Keratinocyte (primary cell): Measurements from ENCODE around the gene ZNF605. TPM values are rescaled to one million over a fixed set of nuclear protein-coding genes. Genes with fewer than 3 reads are reported as not detected.

ENCODE experiments used
- DNase-seq: peaks from one replicate; pipeline ENCODE4 v3.0.0-alpha.2; 2011; ENCODE audit warnings: low read depth, missing footprints, low spot score
- FAIRE-seq: peaks from 2 replicates; lab custom pipeline; 2011; peaks lifted over from hg19 to GRCh38; lab: Jason Lieb, UNC
- H2AFZ ChIP-seq: 2 replicates; pipeline ENCODE4 v1.6.0; 2012; ENCODE audit warnings: low read length, control low read depth, inconsistent platforms; ENCODE audit not compliant: control insufficient read depth
- H3K27ac ChIP-seq: 2 replicates; pipeline ENCODE4 v1.5.1; 2011; ENCODE audit warnings: low read length; ENCODE audit not compliant: control insufficient read depth, insufficient read depth
- H3K27me3 ChIP-seq: 3 replicates; pipeline ENCODE4 v1.6.0; 2011; ENCODE audit warnings: low read length; ENCODE audit not compliant: control insufficient read depth, insufficient read depth; ENCODE audit errors: extremely low read depth
- H3K36me3 ChIP-seq, 2 experiments: 2 replicates in 1 of 2; 3 replicates in 1 of 2; pipeline ENCODE4 v1.5.1; 2011; ENCODE audit warnings: low read length in 2 of 2, mild to moderate bottlenecking in 1 of 2; ENCODE audit not compliant: control insufficient read depth in 2 of 2, insufficient read depth in 2 of 2; ENCODE audit errors: extremely low read depth in 1 of 2
- H3K4me1 ChIP-seq: 3 replicates; pipeline ENCODE4 v1.5.1; 2011; ENCODE audit warnings: low read length; ENCODE audit not compliant: control insufficient read depth, insufficient read depth; ENCODE audit errors: extremely low read depth
- H3K4me2 ChIP-seq: 3 replicates; pipeline ENCODE4 v1.6.0; 2011; ENCODE audit warnings: low read depth, low read length; ENCODE audit not compliant: control insufficient read depth, insufficient read depth; ENCODE audit errors: extremely low read depth
- H3K4me3 ChIP-seq, 3 experiments: fragments of 200-600 bp in 1 of 3; sonication (generic) in 1 of 3; 2 replicates in 2 of 3; 3 replicates in 1 of 3; pipeline ENCODE4 v1.5.1; 2011 to 2016; ENCODE audit warnings: low read length in 3 of 3, mild to moderate bottlenecking in 3 of 3, control low read depth in 2 of 3, inconsistent platforms in 1 of 3, low read depth in 1 of 3, mixed read lengths in 1 of 3, mixed run types in 1 of 3, moderate library complexity in 1 of 3; ENCODE audit not compliant: control insufficient read depth in 2 of 3, insufficient read depth in 2 of 3; ENCODE audit errors: extremely low read depth in 1 of 3
- H3K79me2 ChIP-seq: 2 replicates; pipeline ENCODE4 v1.6.0; 2012; ENCODE audit warnings: low read length; ENCODE audit not compliant: control insufficient read depth, insufficient read depth
- H3K9ac ChIP-seq: 3 replicates; pipeline ENCODE4 v1.6.0; 2011; ENCODE audit warnings: low read length; ENCODE audit not compliant: control insufficient read depth, insufficient read depth; ENCODE audit errors: extremely low read depth
- H3K9me1 ChIP-seq: 3 replicates; pipeline ENCODE4 v1.6.0; 2011; ENCODE audit warnings: low read length; ENCODE audit not compliant: control insufficient read depth, insufficient read depth; ENCODE audit errors: extremely low read depth
- H3K9me3 ChIP-seq: 2 replicates; pipeline ENCODE4 v1.5.1; 2012; ENCODE audit warnings: low read depth, low read length; ENCODE audit not compliant: control insufficient read depth
- H4K20me1 ChIP-seq: 3 replicates; pipeline ENCODE4 v1.6.0; 2011; ENCODE audit warnings: low read length; ENCODE audit not compliant: control insufficient read depth, insufficient read depth; ENCODE audit errors: extremely low read depth
- CTCF ChIP-seq, 3 experiments: IDR thresholded peaks in 1 of 3; conservative IDR thresholded peaks in 1 of 3; optimal IDR thresholded peaks in 1 of 3; 2 replicates in 2 of 3; 3 replicates in 1 of 3; pipeline versions ENCODE3 to v1.5.1; 2011; ENCODE audit warnings: low read length in 3 of 3, mild to moderate bottlenecking in 3 of 3, moderate library complexity in 2 of 3, control low read depth in 1 of 3, inconsistent platforms in 1 of 3; ENCODE audit not compliant: insufficient read depth in 2 of 3; ENCODE audit errors: extremely low read depth in 1 of 3
- EZH2 ChIP-seq: IDR thresholded peaks from one replicate; pipeline ENCODE4 v1.6.1; 2012; ENCODE audit warnings: inconsistent platforms, mild to moderate bottlenecking, low read length, moderate library complexity
- dilution Hi-C: fragments of 300-500 bp; cut with MboI; formaldehyde crosslinking; loops from one replicate; pipeline ENCODE4 v1.7.0; 2020; ENCODE audit warnings: low sequenced_read_pairs; ENCODE audit not compliant: extremely low pct_ligation_motif_present
- polyA plus RNA-seq, 5 experiments: library from polyadenylated mRNA; depleted of rRNA in 3 of 5; stranded (reverse) in 3 of 5; stranded (forward) in 1 of 5; unstranded in 1 of 5; fragments of >200 nt; gene quantifications; 1 replicate in 1 of 5; 2 replicates in 3 of 5; 3 replicates in 1 of 5; pipeline versions ENCODE4 v1.2.1 to v1.2.3, GENCODE V29; 2011 to 2012; ENCODE audit warnings: missing spikeins in 2 of 5, low read depth in 1 of 5, low replicate concordance in 1 of 5

ZNF605 gene
- polyA plus RNA-seq, 1 donor (not counting 4 experiments of a cell fraction or from before 2014, with no cell fraction given) = 12.5 TPM

- no peak overlapping the region for H3K27ac ChIP-seq
- peaks cover 58% of the 10 kb centered on the region for H3K79me2 ChIP-seq
- H3K9me1 ChIP-seq = no peaks in the 10 kb centered on the region
- no peaks in the 10 kb centered on the region for H4K20me1 ChIP-seq
- dilution Hi-C loops = no loop called here
- no peak for TF ChIP-seq CTCF (optimal IDR thresholded peaks at IDR 0.05 in 1 of 3, IDR thresholded peaks at IDR 0.05 in 1 of 3, conservative IDR thresholded peaks at IDR 0.05 in 1 of 3; ENCODE audit: extremely low read depth in 1 of 3, insufficient read depth in 2 of 3, low read length in 3 of 3)
- no peak for TF ChIP-seq EZH2
- H3K9me3 ChIP-seq = peaks cover 23% of the 10 kb centered on the region
- H3K27me3 ChIP-seq = no peaks in the 10 kb centered on the region
- no peak for DNase-seq
- no peak overlapping the region for H3K4me3 ChIP-seq
- FAIRE-seq = no peak
- H3K36me3 ChIP-seq = peaks cover 0 to 2% of the 10 kb centered on the region in 2 experiments
- no peak overlapping the region for H3K4me2 ChIP-seq
- no peak overlapping the region for H3K9ac ChIP-seq
- H3K4me1 ChIP-seq = peaks cover 7% of the 10 kb centered on the region
- no peak overlapping the region for H2AFZ ChIP-seq
Observed at GRCh38 chr12:132953771-132954170, 2.3 kb downstream of the ZNF605 start.

- TF ChIP-seq EZH2 (no peak), CTCF (optimal IDR thresholded peaks at IDR 0.05 in 1 of 3, IDR thresholded peaks at IDR 0.05 in 1 of 3, conservative IDR thresholded peaks at IDR 0.05 in 1 of 3; ENCODE audit: extremely low read depth in 1 of 3, insufficient read depth in 2 of 3, low read length in 3 of 3) (no peak)
- Histone ChIP-seq H3K9me1 (no peaks in the 10 kb centered on the region), H3K79me2 (peaks cover 63% of the 10 kb centered on the region), H3K9ac (no peak overlapping the region), H3K9me3 (peaks cover 28% of the 10 kb centered on the region), H3K4me2 (no peak overlapping the region), H4K20me1 (no peaks in the 10 kb centered on the region), H3K36me3 (peaks cover 0 to 4% of the 10 kb centered on the region in 2 experiments), H3K4me1 (peaks cover 7% of the 10 kb centered on the region), H3K27ac (no peak overlapping the region), H3K27me3 (no peaks in the 10 kb centered on the region), H3K4me3 (no peak overlapping the region), H2AFZ (no peak overlapping the region)
- DNase-seq (no peak), FAIRE-seq (no peak)
- dilution Hi-C loops = no loop called here
Observed at GRCh38 chr12:132953163-132953425, 3.0 kb downstream of the ZNF605 start.
